ENCODE measurements around the gene RCVRN. TPM values are rescaled to one million over a fixed set of nuclear protein-coding genes. Genes with fewer than 3 reads are reported as not detected.

RCVRN gene
- total RNA-seq, 6 donors from 2014 or later = 0.10 to 6.9 (median 0.27) TPM; not detected in 2

- 91 to 94% methylated on average over 9 of the region's 9 CpGs for WGBS, 2 donors
- Histone ChIP-seq H3K4me3 (no peak overlapping the region), H3K27me3 (no peaks in the 10 kb centered on the region), H3K9me3 (peaks cover 0 to 6% (median 4%) of the 10 kb centered on the region in 4 donors), H3K4me1 (peaks cover 0 to 4% (median 0%) of the 10 kb centered on the region in 4 donors), H3K27ac (peak overlapping the region in 1 of 4 donors; percentile 43), H3K36me3 (peaks cover 0 to 28% (median 12%) of the 10 kb centered on the region in 4 donors)
- ATAC-seq (ENCODE audit: low FRiP score in 2 of 2) = no peak
- TF ChIP-seq POLR2AphosphoS5 (IDR thresholded peaks at IDR 0.05) = no peak
- TF ChIP-seq CTCF (IDR thresholded peaks at IDR 0.05) = no peak
- TF ChIP-seq EP300 (IDR thresholded peaks at IDR 0.05) = no peak
- no peak for TF ChIP-seq POLR2A (IDR thresholded peaks at IDR 0.05)
- DNase-seq = no peak
Measured at GRCh38 chr17:9937901-9938300, 32.8 kb upstream of the RCVRN start.

- peaks cover 0 to 6% (median 4%) of the 10 kb centered on the region in 4 donors for H3K9me3 ChIP-seq
- no peak overlapping the region for H3K4me3 ChIP-seq
- TF ChIP-seq CTCF (IDR thresholded peaks at IDR 0.05) (no peak), POLR2AphosphoS5 (IDR thresholded peaks at IDR 0.05) (no peak), EP300 (IDR thresholded peaks at IDR 0.05) (no peak), POLR2A (IDR thresholded peaks at IDR 0.05) (no peak)
- H3K4me1 ChIP-seq = peaks cover 0 to 4% (median 0%) of the 10 kb centered on the region in 4 donors
- ATAC-seq (ENCODE audit: low FRiP score in 2 of 2) (peak; percentile 28 to 66), DNase-seq (no peak)
- peak overlapping the region in 1 of 4 donors; percentile 43 for H3K27ac ChIP-seq
- H3K36me3 ChIP-seq = peaks cover 0 to 22% (median 10%) of the 10 kb centered on the region in 4 donors
- WGBS, 2 donors = 62 to 87% methylated on average over 9 to 13 of the region's 13 CpGs
- H3K27me3 ChIP-seq = no peaks in the 10 kb centered on the region
Measured at GRCh38 chr17:9937241-9937761, 32.2 kb upstream of the RCVRN start.

- H3K9me3 ChIP-seq = peaks cover 0 to 6% (median 4%) of the 10 kb centered on the region in 4 donors
- 57 to 73% methylated on average over 2 to 3 of the region's 3 CpGs for WGBS, 2 donors
- TF ChIP-seq CTCF (IDR thresholded peaks at IDR 0.05) (no peak), POLR2A (IDR thresholded peaks at IDR 0.05) (no peak), POLR2AphosphoS5 (IDR thresholded peaks at IDR 0.05) (no peak), EP300 (IDR thresholded peaks at IDR 0.05) (no peak)
- peaks cover 0 to 21% (median 7%) of the 10 kb centered on the region in 4 donors for H3K36me3 ChIP-seq
- H3K27ac ChIP-seq = no peak overlapping the region
- peaks cover 0 to 4% (median 0%) of the 10 kb centered on the region in 4 donors for H3K4me1 ChIP-seq
- ATAC-seq (ENCODE audit: low FRiP score in 2 of 2) (no peak), DNase-seq (no peak)
- no peaks in the 10 kb centered on the region for H3K27me3 ChIP-seq
- H3K4me3 ChIP-seq = no peak overlapping the region
Measured at GRCh38 chr17:9936095-9936494, 31.0 kb upstream of the RCVRN start.

- Histone ChIP-seq H3K4me3 (no peak overlapping the region), H3K27me3 (no peaks in the 10 kb centered on the region), H3K4me1 (peaks cover 0 to 4% (median 0%) of the 10 kb centered on the region in 4 donors), H3K27ac (peak overlapping the region in 1 of 4 donors; percentile 39), H3K9me3 (peaks cover 0 to 6% (median 4%) of the 10 kb centered on the region in 4 donors), H3K36me3 (peaks cover 0 to 21% (median 4%) of the 10 kb centered on the region in 4 donors)
- ATAC-seq (ENCODE audit: low FRiP score in 2 of 2) (peak in 1 of 2 donors; percentile 49), DNase-seq (no peak)
- no peak for TF ChIP-seq CTCF (IDR thresholded peaks at IDR 0.05)
- WGBS, 2 donors = 71 to 78% methylated on average over 3 to 6 of the region's 6 CpGs
Measured at GRCh38 chr17:9935408-9935807, 30.3 kb upstream of the RCVRN start.

GRCh38 chr17:9934331-9934730 is 29.3 kb upstream of the RCVRN start:
- DNase-seq (no peak), ATAC-seq (ENCODE audit: low FRiP score in 2 of 2) (no peak)
- Histone ChIP-seq H3K4me3 (no peak overlapping the region), H3K4me1 (peaks cover 0 to 4% (median 0%) of the 10 kb centered on the region in 4 donors), H3K9me3 (peaks cover 0 to 6% (median 4%) of the 10 kb centered on the region in 4 donors), H3K27ac (no peak overlapping the region), H3K27me3 (no peaks in the 10 kb centered on the region), H3K36me3 (peaks cover 0 to 12% (median 4%) of the 10 kb centered on the region in 4 donors)
- TF ChIP-seq POLR2A (IDR thresholded peaks at IDR 0.05) (no peak), POLR2AphosphoS5 (IDR thresholded peaks at IDR 0.05) (no peak), EP300 (IDR thresholded peaks at IDR 0.05) (no peak), CTCF (IDR thresholded peaks at IDR 0.05) (no peak)
- WGBS, 2 donors = 80% methylated on average over 7 of the region's 7 CpGs

Data from upper lobe of left lung (tissue), 6 donors.